HFF-Myc (cell line): ENCODE measurements around the gene ALDOC.
"Not testable (repeated sequence)": the region's sequence is repeated elsewhere in the genome, so short reads cannot be mapped to it uniquely, and the experiment has no call there.

ENCODE experiments used
- DNase-seq: peaks from one replicate; pipeline ENCODE4 v3.0.0-alpha.2; 2011; ENCODE audit warnings: low read depth; ENCODE audit errors: extremely low read depth
- H3K4me3 ChIP-seq: replicated peaks from 2 replicates; pipeline ENCODE4 v1.5.1; 2011; ENCODE audit warnings: low read depth, mild to moderate bottlenecking, control low read depth, low read length
- CTCF ChIP-seq: IDR thresholded peaks from 2 replicates; pipeline ENCODE4 v1.5.1; 2012; ENCODE audit warnings: mild to moderate bottlenecking, low read depth, low read length, control low read depth; ENCODE audit errors: missing control alignments

The ALDOC gene

GRCh38 chr17:28584434-28584833, 7.7 kb upstream of the ALDOC start:
- no peak for DNase-seq
- no peak for TF ChIP-seq CTCF

GRCh38 chr17:28582513-28582912, 5.8 kb upstream of the ALDOC start:
- no peak for TF ChIP-seq CTCF
- no peak for DNase-seq
- H3K4me3 ChIP-seq: no peak overlapping the region

More at GRCh38 chr17:28584434-28584833, 7.7 kb upstream of the ALDOC start:
- H3K4me3 ChIP-seq: no peak overlapping the region

- DNase-seq: no peak
- TF ChIP-seq CTCF: no peak
- no peak overlapping the region for H3K4me3 ChIP-seq
These were observed 4.3 kb upstream of the ALDOC start for GRCh38 chr17:28580959-28581358.

- H3K4me3 ChIP-seq: no peak overlapping the region
- no peak for TF ChIP-seq CTCF
- no peak for DNase-seq
These were observed 2.8 kb upstream of the ALDOC start for GRCh38 chr17:28579526-28579925.

GRCh38 chr17:28578246-28579195, 1.8 kb upstream of the ALDOC start:
- no peak overlapping the region for H3K4me3 ChIP-seq
- TF ChIP-seq CTCF: no peak
- no peak for DNase-seq

GRCh38 chr17:28577466-28577824, 750 bp upstream of the ALDOC start:
- no peak overlapping the region for H3K4me3 ChIP-seq
- no peak for TF ChIP-seq CTCF
- no peak for DNase-seq

GRCh38 chr17:28576016-28576415, 679 bp downstream of the ALDOC start:
- H3K4me3 ChIP-seq, DNase-seq: not testable (repeated sequence)
